ENCODE results near the gene PBX1. TPM values are rescaled to one million over a fixed set of nuclear protein-coding genes. Genes with fewer than 3 reads are reported as not detected.

Gene PBX1
- total RNA-seq, 1 donor from 2014 or later, result 52.2 TPM

- intact Hi-C loops (cut with DNase I), result no loop called here
- DNase-seq (ENCODE audit: low spot score), result no peak
Observed at GRCh38 chr1:164673584-164674214, 114.7 kb downstream of the PBX1 start.

- intact Hi-C loops (cut with DNase I), result no loop called here
Observed at GRCh38 chr1:164675342-164675904, 116.4 kb downstream of the PBX1 start.

GRCh38 chr1:164678136-164678700 lies 119.2 kb downstream of the PBX1 start:
- no peak for DNase-seq (ENCODE audit: low spot score)

More at GRCh38 chr1:164675342-164675904, 116.4 kb downstream of the PBX1 start:
- no peak for DNase-seq (ENCODE audit: low spot score)

GRCh38 chr1:164682570-164682969 lies 123.6 kb downstream of the PBX1 start:
- intact Hi-C loops (cut with DNase I), result no loop called here
- DNase-seq (ENCODE audit: low spot score), result no peak

More at GRCh38 chr1:164678136-164678700, 119.2 kb downstream of the PBX1 start:
- intact Hi-C loops (cut with DNase I), result no loop called here

- intact Hi-C loops (cut with DNase I), result no loop called here
- DNase-seq (ENCODE audit: low spot score), result no peak
Observed at GRCh38 chr1:164683235-164683634, 124.3 kb downstream of the PBX1 start.

- DNase-seq (ENCODE audit: low spot score), result no peak
- intact Hi-C loops (cut with DNase I), result loop anchor here (5.0 kb wide), 1 partner anchor 38 kb away; no protein-coding TSS in a partner anchor
Observed at GRCh38 chr1:164685266-164686035, 126.5 kb downstream of the PBX1 start.

GRCh38 chr1:164687777-164688176 lies 128.8 kb downstream of the PBX1 start:
- no peak for DNase-seq (ENCODE audit: low spot score)
- intact Hi-C loops (cut with DNase I), result loop anchor here (5.0 kb wide), 1 partner anchor 40 kb away; no protein-coding TSS in a partner anchor

- intact Hi-C loops (cut with DNase I), result loop anchor here (5.0 kb wide), 1 partner anchor 41 kb away; no protein-coding TSS in a partner anchor
- no peak for DNase-seq (ENCODE audit: low spot score)
Observed at GRCh38 chr1:164688791-164689190, 129.8 kb downstream of the PBX1 start.

GRCh38 chr1:164689672-164690511 lies 130.9 kb downstream of the PBX1 start:
- intact Hi-C loops (cut with DNase I), result loop anchor here (5.0 kb wide), 1 partner anchor 43 kb away; no protein-coding TSS in a partner anchor
- no peak for DNase-seq (ENCODE audit: low spot score)

GRCh38 chr1:164692420-164692819 lies 133.4 kb downstream of the PBX1 start:
- DNase-seq (ENCODE audit: low spot score), result no peak
- intact Hi-C loops (cut with DNase I), result no loop called here

- DNase-seq (ENCODE audit: low spot score), result no peak
- intact Hi-C loops (cut with DNase I), result no loop called here
Observed at GRCh38 chr1:164693564-164694359, 134.8 kb downstream of the PBX1 start.

- DNase-seq (ENCODE audit: low spot score), result no peak
- intact Hi-C loops (cut with DNase I), result no loop called here
Observed at GRCh38 chr1:164694505-164694904, 135.5 kb downstream of the PBX1 start.

- no peak for DNase-seq (ENCODE audit: low spot score)
- intact Hi-C loops (cut with DNase I), result no loop called here
Observed at GRCh38 chr1:164695956-164696665, 137.1 kb downstream of the PBX1 start.

GRCh38 chr1:164699815-164700491 lies 141.0 kb downstream of the PBX1 start:
- DNase-seq (ENCODE audit: low spot score), result no peak
- intact Hi-C loops (cut with DNase I), result loop anchor here (5.0 to 10.0 kb wide), 2 partner anchors 58 to 135 kb away; no protein-coding TSS in a partner anchor

- no peak for DNase-seq (ENCODE audit: low spot score)
- intact Hi-C loops (cut with DNase I), result loop anchor here (5.0 to 10.0 kb wide), 2 partner anchors 58 to 136 kb away; no protein-coding TSS in a partner anchor
Observed at GRCh38 chr1:164700683-164701082, 141.7 kb downstream of the PBX1 start.

GRCh38 chr1:164701189-164701761 lies 142.3 kb downstream of the PBX1 start:
- intact Hi-C loops (cut with DNase I), result loop anchor here (5.0 to 10.0 kb wide), 2 partner anchors 59 to 136 kb away; no protein-coding TSS in a partner anchor
- no peak for DNase-seq (ENCODE audit: low spot score)

- no peak for DNase-seq (ENCODE audit: low spot score)
- intact Hi-C loops (cut with DNase I), result loop anchor here (5.0 to 10.0 kb wide), 2 partner anchors 60 to 137 kb away; no protein-coding TSS in a partner anchor
Observed at GRCh38 chr1:164702216-164702615, 143.2 kb downstream of the PBX1 start.

Data from cardiac septum (tissue), 1 donor.